KOPT-K1 (cell line): ENCODE results near the gene CNRIP1.
"Not testable (repeated sequence)": the region's sequence is repeated elsewhere in the genome, so short reads cannot be mapped to it uniquely, and the experiment has no call there.

ENCODE experiments used
- H3K27ac ChIP-seq: fragments of 200-600 bp; sonication (generic); 2 replicates; pipeline ENCODE4 v1.5.1; 2016; ENCODE audit warnings: antibody characterized with exemption, mild to moderate bottlenecking, low read depth, low read length; ENCODE audit not compliant: poor library complexity, severe bottlenecking
- H3K36me3 ChIP-seq: fragments of 200-600 bp; sonication (generic); 2 replicates; pipeline ENCODE4 v1.5.1; 2017; ENCODE audit warnings: antibody characterized with exemption, mild to moderate bottlenecking, low read length, moderate library complexity; ENCODE audit not compliant: insufficient read depth
- H3K9me3 ChIP-seq: fragments of 200-600 bp; sonication (generic); 2 replicates; pipeline ENCODE4 v1.5.1; 2017; ENCODE audit warnings: antibody characterized with exemption, low read length, mild to moderate bottlenecking; ENCODE audit not compliant: insufficient read depth, poor library complexity, severe bottlenecking

CNRIP1 gene

DNA sequence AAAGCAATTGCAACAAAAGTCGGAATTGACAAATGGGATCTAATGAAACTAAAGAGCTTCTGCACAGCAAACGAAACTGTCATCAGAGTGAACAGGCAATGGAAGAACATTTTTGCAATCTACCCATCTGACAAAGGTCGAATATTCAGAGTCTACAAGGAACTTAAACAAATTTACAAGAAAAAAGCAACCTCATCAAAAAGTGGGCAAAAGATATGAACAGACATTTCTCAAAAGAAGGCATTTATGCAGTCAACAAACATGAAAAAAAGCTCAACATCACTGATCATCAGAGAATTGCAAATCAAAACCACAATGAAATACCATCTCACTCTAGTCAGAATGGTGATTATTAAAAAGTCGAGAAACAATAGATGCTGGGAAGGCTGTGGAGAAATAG is 29.3 kb upstream of the CNRIP1 start:
- H3K9me3 ChIP-seq, H3K27ac ChIP-seq, H3K36me3 ChIP-seq: not testable (repeated sequence)

- H3K27ac ChIP-seq = no peak overlapping the region
- H3K36me3 ChIP-seq = no peaks in the 10 kb centered on the region
- no peaks in the 10 kb centered on the region for H3K9me3 ChIP-seq
These were observed 25.6 kb upstream of the CNRIP1 start for GRCh38 chr2:68345129-68345875.

- H3K27ac ChIP-seq = no peak overlapping the region
- no peaks in the 10 kb centered on the region for H3K36me3 ChIP-seq
- no peaks in the 10 kb centered on the region for H3K9me3 ChIP-seq
These were observed 24.3 kb upstream of the CNRIP1 start for GRCh38 chr2:68344031-68344430.

DNA sequence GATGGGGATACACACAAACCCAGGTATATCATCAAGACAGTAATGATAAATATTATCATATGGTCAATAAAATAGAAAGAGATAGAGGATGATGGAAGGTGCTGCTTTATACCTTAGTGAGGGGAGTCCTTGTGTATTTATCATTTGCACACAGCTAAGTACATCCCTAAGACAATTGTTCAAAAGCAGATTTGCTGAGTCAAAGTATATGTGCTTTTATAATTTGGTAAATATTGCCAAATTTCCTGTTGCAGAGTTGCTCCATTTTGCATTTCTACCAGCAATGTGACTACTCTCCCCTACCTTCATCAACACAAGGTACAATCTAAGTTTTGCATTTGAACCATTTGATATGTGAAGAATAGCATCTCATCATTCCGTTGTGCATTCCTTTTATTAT is 22.7 kb upstream of the CNRIP1 start:
- Histone ChIP-seq H3K9me3 (no peaks in the 10 kb centered on the region), H3K36me3 (no peaks in the 10 kb centered on the region), H3K27ac (no peak overlapping the region)

GRCh38 chr2:68341583-68341982 is 21.8 kb upstream of the CNRIP1 start:
- Histone ChIP-seq H3K27ac (no peak overlapping the region), H3K36me3 (no peaks in the 10 kb centered on the region), H3K9me3 (no peaks in the 10 kb centered on the region)

DNA sequence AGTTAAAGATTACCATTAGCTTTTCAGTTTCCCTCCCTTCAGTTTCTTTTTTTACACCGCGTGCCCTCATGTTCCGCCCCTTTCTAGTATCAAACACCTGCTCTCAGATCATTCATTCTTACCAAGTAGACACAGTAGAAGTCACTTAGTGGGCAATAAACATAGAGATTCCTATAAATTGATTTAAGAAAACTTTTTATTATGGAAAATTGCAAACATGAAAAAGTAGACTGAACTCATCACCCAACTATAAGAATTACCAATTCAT is 21.2 kb upstream of the CNRIP1 start:
- Histone ChIP-seq H3K27ac (no peak overlapping the region), H3K36me3 (no peaks in the 10 kb centered on the region), H3K9me3 (no peaks in the 10 kb centered on the region)

GRCh38 chr2:68340226-68341061 is 20.7 kb upstream of the CNRIP1 start:
- Histone ChIP-seq H3K9me3 (no peaks in the 10 kb centered on the region), H3K27ac (no peak overlapping the region), H3K36me3 (no peaks in the 10 kb centered on the region)

GRCh38 chr2:68336192-68336591 is 16.4 kb upstream of the CNRIP1 start:
- no peaks in the 10 kb centered on the region for H3K36me3 ChIP-seq
- no peak overlapping the region for H3K27ac ChIP-seq
- H3K9me3 ChIP-seq = no peaks in the 10 kb centered on the region

DNA sequence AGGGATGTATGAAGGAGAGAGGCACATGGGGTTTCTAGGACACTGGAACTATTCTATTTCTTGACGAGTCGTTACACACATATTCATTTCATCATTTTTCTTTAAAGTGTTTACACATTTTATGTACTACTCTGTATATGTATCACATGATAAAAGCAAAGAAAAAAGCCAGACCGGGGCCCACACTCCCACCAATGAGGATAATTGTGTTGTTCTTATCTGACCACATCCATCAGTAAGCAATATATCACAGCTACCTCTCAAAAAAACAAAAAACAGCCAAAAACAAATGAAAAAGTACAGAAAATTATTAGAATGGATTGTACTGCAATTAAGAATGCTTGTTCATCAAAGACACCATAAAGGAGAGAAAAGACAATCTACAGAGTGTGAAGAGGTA is 14.2 kb upstream of the CNRIP1 start:
- H3K36me3 ChIP-seq = no peaks in the 10 kb centered on the region
- H3K9me3 ChIP-seq = no peaks in the 10 kb centered on the region
- no peak overlapping the region for H3K27ac ChIP-seq

DNA sequence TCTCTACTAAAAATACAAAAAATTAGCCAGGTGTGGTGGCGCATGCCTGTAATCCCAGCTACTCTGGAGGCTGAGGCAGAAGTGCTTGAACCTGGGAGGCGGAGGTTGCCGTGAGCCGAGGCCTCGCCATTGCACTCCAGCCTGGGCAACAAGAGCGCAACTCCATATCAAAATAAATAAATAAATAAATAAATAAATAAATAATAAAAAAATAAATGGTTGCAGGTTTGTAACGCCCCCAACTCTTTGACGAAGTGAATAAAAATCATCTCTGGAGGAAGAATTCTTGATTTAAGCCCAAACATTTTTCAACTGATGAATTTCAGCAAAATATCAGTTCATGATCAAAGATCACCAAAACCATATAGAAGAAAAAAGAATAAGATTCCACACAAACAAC is 13.3 kb upstream of the CNRIP1 start:
- Histone ChIP-seq H3K36me3 (no peaks in the 10 kb centered on the region), H3K9me3 (no peaks in the 10 kb centered on the region), H3K27ac (no peak overlapping the region)

- Histone ChIP-seq H3K27ac (no peak overlapping the region), H3K9me3 (no peaks in the 10 kb centered on the region), H3K36me3 (no peaks in the 10 kb centered on the region)
These were observed 10.9 kb upstream of the CNRIP1 start for GRCh38 chr2:68330691-68331090.

DNA sequence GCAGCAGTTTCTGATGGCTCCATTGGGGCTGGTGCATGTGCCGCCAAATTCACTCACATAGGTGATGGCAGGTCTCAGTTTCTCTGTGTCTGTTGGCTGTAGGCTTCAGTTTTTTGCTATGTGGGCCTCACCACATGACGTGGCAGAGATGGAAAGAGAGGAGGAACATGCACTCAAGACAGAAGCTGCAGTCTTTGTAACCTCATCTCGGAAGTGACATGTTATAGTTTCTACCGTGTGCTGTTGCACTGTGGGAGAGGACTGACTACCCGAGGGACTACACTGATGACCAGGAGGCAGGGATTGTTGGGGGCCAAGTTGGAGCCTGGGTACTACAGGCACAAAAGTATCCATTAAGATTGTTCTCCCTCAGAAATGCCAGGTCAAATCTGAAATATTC is 9.2 kb upstream of the CNRIP1 start:
- no peaks in the 10 kb centered on the region for H3K36me3 ChIP-seq
- H3K27ac ChIP-seq = no peak overlapping the region
- no peaks in the 10 kb centered on the region for H3K9me3 ChIP-seq

- H3K9me3 ChIP-seq = no peaks in the 10 kb centered on the region
- no peak overlapping the region for H3K27ac ChIP-seq
- H3K36me3 ChIP-seq = no peaks in the 10 kb centered on the region
These were observed 5.3 kb upstream of the CNRIP1 start for GRCh38 chr2:68325056-68325455.

DNA sequence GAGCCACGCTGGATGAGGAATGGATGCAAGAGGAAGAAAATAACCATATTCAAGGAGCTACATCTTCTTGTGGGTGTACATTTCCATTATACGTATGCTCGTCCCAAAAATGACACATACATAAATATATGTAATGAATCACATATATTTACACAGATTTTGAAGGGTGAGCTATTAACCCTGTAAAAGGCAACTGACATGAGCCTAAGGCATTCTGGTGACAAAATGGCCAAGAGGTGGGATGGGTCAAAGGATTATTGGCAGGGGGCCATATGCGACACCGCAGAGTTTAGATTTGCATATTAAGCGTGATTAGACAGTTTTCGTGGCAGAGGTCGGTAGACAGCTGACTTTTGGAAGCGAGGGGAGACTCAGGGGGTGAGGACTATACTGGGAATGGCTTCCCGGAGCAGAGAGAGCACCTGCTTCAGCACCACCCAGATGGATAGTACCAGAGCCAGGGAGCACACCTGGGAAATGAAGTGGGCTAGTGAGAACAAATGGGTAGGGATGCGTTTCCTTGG is 431 bp upstream of the CNRIP1 start:
- H3K9me3 ChIP-seq = peaks cover 18% of the 10 kb centered on the region
- no peaks in the 10 kb centered on the region for H3K36me3 ChIP-seq
- no peak overlapping the region for H3K27ac ChIP-seq

DNA sequence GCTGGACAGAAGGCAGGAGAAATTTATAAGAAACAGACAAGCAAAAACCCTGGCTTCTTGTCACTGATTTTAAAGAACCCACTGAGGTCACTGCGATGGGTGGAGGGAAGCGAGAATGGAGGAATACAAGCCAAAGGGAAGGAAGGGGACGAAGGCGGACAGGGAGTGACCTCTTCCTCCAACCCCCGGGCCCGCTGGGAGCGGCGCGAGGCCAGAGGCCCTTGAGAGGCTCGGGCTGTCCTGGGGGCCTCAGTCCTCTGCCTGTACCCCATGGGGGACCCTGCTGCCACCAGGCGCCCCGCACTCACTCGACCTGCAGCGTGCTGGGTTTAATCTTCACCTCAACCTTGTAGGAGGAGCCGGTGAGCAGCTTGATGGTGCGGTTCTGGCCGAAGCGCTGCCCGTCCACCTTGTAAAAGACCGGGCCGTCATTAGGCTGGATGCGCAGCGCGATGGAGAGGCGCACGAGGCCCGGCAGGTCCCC is 793 bp downstream of the CNRIP1 start:
- Histone ChIP-seq H3K9me3 (peaks cover 18% of the 10 kb centered on the region), H3K36me3 (no peaks in the 10 kb centered on the region), H3K27ac (no peak overlapping the region)
